Kasumi-1 (cell line): ENCODE measurements around the gene ASB18.
"Not testable (repeated sequence)": the region's sequence is repeated elsewhere in the genome, so short reads cannot be mapped to it uniquely, and the experiment has no call there.

Experiments
- DNase-seq, 2 experiments: peaks; one replicate each; lab custom pipeline; 2025; lab: John Stamatoyannopoulos, UW

ASB18 gene, protein sequence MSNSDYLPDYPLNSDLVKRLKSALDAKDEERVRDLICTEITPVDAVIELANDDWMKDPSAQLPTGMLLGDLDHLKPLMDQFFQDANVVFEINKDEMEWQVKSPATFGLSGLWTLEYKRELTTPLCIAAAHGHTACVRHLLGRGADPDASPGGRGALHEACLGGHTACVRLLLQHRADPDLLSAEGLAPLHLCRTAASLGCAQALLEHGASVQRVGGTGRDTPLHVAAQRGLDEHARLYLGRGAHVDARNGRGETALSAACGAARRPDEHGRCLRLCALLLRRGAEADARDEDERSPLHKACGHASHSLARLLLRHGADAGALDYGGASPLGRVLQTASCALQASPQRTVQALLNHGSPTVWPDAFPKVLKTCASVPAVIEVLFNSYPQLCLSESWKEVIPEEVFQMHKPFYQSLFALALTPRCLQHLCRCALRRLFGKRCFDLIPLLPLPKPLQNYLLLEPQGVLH

DNA sequence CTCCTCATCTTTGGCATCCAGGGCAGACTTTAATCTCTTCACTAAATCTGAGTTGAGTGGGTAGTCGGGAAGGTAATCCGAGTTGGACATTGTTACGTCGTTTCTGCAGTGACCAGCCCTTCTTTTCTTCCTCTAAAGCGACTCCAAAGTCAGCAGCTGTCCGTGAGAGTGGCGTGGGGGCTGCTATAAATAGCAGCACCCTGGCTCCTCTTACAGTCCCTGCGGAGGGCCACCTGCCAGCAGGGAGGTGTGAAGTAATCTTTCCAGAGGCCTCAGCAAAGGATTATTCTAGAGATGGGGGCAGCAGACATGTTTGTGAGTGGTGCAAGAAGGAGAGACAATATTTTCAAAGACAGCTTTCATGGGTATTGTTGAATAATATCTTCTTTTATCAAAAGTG lies at the start of gene ASB18:
TSS of gene ASB18 (minus strand) at position 151 of the 400 bp plus-strand sequence. CDS start at position 90, 61 bp downstream.
- DNase-seq: no peak

DNA sequence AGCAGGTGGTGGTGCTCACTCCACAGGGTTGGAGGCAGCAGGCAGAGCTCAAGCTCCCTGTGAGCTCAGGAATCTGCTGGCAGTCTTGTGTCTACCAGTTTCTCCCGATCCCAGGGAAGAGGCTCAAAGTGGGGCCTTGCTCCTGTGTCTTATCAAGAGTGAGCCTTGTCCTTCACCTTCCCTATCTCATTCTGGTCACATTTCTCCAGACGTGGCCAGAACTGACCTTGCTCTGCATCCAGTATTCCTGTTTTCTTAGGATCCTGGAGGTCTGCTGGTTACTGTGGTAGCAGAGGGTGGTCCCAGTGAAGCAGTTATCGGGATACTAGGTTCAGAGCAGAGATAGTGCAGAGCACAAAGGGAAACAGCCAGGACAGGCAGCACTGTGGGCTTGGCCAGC lies 47.1 kb upstream of the ASB18 start:
- DNase-seq: no peak

DNA sequence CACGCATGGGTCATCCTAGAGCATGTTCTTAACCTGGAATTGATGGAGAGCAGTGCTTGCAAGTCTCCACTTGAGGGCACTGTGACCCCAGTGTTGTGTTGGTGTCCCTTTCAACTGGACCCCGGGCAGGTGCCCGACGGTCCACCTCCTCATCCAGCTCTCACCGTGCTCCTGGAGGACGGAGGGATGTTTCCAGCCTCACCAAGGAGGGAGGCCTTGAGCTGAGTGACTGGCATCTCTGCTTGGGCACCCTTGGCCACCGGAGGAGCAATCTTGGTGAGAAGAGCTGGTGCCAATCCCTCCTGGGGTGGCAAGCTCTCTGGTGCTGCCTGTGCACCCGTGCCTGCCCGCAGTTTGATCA lies 45.4 kb upstream of the ASB18 start:
- DNase-seq: no peak

DNA sequence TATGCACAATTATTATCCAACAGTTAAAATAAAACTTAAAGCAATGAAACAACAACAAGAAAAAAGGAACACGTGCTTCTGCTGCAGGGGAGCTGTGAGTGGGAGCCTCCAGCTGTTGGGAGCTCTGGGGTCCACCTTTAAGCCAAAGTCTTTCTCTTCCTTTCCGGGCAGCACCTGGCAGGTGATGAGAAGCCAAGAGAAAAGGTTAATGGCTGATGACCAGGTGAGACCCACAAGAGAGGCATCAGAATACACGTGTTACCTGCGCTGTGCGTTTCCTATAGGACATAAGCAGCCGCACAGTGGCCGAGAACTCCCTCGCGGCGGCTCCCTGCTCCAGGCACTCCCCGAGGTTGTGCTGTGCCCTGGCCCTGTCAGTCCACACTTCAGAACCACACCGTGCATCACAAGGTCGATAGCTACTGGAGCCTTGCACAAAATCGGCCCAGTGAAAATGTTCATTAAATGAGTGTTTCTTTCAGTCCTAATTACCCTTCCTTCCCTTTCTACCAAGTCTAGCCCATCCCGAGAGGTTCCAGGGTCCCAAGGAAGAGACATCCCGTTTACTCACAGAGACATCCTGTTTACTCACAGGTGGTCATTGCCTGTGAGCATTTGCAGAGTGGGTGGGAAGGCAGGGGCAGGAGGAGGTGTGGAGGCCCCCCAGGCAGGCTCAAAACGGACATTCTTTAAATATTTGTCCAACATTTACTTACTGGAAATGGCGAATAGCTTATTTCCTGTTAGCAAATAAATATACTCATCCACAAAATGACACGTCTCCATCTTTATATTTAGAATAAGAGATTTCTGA lies 44.9 kb upstream of the ASB18 start:
- DNase-seq: no peak

DNA sequence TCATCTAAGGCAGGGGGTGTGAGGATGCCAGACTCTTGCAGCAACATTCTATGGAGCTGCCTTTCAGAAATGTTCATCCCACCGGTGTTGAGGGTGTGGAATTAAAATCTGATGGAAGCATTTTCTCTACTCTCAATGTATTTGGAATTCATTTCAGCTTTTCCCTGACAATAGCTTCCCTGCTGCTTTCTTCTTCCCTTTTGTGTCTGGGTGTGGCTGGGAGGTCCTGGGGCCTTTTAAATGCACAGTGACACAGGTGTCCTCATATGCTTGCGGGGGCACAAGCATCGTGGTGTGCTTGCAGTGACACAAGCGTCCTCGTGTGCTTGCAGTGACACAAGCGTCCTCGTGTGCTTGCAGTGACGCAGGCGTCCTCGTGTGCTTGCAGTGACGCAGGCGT lies 43.4 kb upstream of the ASB18 start:
- no peak for DNase-seq

DNA sequence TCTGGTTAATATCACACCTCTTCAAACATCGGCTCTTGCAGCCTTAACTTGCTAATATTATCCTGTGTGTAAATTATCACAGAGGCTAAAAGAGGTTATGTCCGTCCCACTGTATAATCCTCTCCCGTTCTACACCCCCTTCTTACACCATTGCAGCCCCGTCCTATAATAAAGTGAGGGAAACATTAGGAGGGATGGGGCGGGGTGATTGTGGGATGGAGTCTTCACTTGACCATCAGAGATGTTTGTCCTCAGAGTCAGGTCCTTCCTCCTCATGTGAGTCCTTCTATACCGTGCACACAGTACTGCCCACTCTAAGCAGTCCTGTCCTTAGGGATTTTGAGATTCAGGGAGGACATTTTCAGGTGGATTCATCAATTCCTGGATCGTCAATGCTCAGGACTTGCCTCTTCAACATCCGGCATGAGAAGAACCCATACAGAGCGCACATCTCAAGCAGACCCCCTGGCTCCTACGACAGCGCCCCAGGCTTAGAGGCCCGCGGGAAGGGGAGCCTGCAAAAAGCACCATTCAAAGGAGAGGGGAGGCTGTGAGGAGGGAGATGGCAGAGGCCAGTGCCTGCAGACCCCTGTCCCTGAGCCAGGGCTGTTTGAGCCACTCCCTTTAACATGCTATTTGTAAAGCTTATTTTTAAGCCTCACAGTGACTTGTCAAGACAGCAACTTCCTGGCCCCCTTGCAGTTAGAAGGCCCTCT lies 42.8 kb upstream of the ASB18 start:
- DNase-seq: no peak

DNA sequence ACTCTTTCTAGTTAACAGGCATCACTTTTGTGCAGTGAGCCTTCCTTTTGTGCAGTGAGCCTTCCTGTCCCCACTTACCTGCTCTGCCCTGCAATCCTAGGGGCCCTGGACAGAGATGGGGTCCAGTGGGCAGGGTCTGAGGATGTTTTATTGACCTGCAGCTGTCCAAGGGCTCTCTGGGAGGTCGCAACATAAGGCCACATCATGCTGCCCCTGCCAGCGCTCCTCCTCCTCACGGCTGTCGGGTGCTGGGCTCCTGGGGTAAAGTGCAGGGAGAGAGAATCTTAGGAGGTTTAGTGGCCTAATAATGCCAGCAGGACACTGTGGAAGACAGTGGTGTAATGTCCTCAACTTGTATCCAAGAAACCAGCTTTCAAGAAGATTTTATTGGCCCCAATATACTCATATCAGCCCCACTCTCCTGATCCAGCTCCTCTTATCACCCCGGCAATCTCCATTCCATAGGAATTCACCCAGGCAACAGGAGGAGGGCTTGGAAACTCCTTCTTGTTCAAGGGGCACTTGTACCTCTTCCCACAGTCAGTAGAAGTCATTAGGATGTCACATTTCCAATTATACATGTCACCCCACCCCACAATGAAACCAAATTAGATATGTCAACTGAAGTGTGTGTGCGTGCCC lies 41.9 kb upstream of the ASB18 start:
- no peak for DNase-seq

DNA sequence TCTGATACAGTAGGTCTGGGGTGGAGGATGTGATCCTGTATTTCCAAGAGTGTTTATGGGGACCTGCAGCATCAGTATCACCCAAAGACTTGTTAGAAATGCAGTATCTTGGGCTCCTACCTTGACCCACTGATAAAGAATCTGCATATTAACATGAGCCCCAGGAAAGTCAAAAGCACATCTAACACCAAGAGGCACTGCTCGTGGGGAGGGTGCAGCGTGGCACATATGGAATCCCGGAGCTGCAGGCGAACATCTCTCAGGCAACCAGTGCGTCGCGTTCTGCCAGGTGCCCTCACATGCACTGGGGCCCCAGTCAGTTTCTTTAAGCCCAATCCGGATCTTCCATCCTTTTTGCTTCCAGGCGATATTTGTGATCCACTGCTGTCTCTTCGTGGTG lies 41.3 kb upstream of the ASB18 start:
- no peak for DNase-seq

DNA sequence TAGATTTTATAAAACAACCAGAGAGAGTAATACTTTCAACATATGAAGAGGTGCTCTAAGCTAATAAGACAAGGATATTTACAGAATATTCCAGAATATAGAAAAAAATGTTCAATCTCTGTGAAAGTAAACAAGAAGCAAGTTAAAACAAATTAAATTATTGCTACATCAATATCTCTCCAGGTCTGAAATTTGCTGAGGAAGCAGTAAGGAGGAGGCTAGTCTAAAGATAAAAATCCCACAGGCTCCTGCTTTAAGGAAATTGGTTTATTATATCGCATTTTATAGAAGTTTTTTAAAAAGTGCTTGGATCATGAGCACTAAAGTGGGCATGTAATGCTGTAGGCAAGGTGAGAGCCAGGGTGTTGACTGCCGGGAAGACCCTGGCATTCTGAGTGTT lies 39.7 kb upstream of the ASB18 start:
- no peak for DNase-seq

DNA sequence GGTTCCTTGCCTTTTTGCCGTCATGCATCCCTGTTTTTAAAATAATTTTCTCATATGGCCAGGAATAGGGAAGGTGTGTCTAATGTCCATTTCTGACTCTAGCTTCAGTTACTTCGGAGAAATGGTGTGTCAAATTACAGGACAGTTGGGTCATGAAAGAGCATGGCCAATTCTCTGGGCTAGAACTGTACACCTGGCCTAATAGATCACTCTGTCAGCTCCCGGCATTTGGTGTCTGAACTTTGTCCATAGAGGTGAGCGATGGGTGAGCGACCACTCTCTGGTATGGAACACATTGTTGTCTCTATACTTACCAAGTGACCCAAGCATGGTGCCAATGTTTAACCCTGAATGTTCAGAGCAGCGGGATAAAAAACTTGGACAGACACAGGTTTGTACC lies 38.3 kb upstream of the ASB18 start:
- no peak for DNase-seq

DNA sequence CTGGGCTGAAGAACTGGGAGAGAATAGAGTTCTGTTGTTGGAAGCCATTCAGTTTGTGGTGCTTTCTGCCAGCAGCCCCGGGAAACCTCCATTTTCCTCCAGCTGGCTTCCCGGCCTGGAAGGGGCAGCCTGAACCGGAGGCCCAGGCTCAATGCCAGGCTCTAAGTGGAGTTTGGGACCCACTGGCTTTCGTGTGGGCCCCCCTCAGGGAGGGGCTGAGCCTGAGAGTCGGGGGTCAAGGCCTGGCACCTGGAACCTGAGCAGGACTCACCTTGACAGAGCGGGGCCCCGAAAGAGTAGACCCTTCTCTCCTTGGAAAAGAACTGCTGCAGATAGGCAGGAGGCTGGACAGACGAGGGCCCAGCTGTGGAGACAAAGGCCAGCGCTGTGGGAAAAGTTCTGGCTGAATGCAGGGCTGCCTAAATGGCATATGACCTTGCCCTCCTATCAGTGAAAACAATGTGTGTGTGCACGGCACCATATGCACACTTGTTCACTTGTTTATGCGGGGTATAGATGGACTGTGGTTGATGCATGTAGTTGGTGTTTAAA lies 34.8 kb upstream of the ASB18 start:
- DNase-seq: no peak

DNA sequence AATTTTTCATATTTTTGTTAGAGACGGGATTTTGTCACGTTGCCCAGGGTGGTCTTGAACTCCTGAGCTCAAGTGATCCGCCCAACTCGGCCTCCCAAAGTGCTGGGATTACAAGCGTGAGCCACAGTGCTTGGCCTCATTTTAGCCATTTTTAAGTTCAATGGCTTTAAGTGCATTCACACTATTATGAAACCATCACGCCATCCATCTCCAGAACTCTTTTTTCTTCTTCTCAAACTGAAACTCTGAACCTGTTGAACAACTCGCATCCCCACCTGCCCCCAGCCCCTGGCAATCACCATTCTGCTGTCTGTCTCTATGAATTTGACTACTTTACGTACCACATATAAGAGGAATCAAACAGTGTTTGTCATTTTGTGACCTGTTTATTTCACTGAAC lies 31.3 kb upstream of the ASB18 start:
- DNase-seq: no peak

DNA sequence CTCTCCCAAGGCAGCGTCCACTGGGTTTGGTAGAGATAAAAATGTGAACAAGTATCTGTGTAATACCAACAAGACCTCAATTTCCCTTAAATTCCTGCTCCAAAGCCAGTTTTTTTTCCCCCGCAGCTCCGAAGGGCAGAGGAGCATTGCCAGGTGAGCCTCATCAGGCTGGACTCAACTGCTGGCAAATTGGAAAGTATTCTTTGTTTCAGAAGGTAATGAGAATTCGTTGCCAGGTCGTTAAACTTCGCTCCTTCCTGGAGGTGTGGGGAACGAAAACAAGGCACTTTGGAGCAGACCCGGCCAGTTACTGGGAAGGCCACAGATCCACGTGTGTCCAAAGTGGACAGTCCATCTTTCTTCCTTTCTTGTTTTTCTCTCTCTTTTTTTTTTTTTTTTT lies 30.4 kb upstream of the ASB18 start:
- no peak for DNase-seq

DNA sequence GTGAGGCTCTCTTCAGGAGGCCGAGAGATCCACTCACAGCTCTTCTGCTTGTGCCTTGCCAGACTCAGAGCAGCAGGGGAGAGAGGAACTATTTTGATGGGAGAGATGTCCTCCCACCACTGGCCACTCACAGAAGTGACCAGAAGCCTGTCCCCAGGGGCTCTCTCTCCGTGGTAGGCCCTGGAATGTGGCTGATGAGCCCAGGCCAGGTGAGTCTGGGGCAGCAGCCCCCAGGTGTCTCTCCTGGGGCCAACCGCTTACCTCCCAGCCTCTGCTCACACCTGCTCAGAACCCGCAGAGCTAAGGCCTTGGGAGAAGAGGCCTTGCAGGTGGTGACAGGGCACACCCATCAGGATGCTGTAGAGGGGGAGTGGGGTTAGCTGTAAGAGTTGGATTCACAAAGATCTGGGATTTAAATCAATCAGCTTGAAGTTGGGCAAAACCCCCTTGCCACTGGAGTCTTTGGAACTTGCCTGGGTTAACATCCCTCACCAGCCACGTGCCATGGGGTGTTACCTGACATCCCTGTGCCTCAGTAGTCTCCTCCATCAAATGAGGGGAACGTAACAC lies 29.1 kb upstream of the ASB18 start:
- DNase-seq: no peak

DNA sequence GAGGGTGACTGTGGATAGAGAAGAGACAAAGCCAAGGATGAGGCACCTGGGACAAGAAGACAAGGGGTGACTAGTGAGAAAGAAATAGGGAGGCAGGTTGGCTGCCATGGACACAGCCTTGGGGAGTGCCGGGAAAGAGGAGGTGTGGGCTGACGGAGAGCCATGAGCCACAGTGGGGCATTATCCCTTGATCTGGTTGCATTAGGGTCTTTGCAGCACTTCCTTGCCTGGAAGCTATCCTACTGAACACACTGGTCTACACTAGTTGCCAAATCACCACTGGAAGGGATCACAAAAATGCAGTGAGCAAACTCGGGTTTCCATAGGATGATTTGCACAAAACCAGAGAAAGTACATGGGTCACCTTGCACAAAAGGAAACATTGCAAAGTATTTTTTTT lies 27.7 kb upstream of the ASB18 start:
- DNase-seq: no peak

DNA sequence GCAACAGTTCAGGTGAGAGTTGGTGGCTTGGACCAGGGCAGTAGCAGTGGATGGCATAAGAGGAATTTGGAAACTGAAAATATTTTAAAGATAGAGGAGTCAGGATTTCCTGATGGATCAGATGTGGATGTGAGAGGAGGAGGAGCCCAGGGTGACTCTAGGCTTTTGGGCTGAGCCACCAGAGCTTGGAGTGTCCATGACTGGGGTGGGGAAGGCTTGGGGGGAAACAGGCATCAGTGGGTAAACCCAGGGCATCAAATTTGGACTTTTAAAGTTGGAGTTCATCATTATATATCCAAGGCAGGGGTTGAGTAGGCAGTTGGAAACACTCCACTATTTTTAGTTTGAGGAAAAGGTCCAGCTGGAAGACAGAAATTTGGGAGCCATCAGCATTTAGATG lies 27.3 kb upstream of the ASB18 start:
- DNase-seq: no peak

DNA sequence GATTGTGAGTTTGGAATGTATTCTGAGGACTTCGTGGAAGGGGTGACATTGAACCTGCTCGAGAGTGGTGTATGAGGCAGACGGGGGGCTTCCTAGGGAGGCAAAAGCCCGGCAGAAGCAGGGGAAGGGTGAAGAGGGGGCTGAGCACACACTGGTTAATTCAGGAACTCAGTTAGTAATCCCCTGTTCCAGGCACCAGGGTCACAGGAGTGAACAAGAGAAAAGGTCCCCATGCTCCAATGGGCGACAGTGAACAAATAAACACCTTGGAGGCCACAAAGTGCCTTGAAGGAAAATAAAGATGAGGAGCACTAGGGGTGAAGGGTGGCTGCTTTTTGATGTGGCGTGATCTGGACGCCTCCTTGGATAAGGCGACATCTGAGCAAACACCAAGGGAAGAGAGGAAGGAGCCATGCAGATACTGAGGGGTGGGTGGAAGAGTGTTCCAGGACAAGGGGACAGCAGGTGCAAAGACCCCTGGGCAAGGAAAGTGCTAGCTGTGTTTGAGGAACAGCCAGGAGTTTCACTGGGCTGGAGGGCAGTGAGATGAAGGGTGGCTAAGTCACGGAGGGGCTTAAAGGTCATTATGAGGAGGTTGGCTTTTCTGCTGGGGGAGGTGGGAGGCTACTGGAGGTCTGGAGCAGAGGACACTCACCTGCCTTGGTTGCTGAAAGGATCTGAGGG lies 26.7 kb upstream of the ASB18 start:
- no peak for DNase-seq

DNA sequence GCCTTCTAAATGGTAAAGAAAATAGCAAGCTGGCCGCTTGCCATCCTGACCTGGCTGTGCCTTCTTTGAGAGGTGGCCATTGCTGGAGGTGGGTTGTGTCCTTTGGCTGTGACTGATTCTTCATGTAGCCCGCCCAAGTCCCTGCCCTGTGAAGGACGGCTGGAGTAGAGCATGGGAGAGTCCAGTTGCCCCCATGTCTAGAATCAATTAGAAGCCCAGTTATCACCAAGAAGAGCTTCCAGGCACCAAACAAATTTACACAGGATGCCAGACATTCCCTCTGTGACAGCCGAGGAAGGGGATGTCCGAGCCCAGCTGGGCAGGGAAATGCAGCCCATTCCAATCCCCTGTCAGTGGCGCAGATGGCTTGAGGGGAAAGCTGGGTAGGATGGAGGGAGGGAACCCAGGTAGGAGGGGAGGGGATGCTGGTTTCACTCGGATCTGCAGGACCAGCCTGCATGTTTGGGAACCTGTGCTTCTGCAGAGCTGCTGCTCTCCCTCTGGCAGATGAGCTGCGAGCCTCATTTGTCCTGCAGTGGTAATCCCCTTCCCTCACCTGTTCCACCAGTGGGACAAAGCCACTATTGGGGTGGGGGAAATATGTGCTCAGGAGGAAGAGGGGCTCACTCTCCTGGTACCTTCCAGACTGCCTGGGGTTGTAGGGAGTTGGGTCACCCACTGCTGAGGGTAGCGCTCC lies 25.7 kb upstream of the ASB18 start:
- no peak for DNase-seq

DNA sequence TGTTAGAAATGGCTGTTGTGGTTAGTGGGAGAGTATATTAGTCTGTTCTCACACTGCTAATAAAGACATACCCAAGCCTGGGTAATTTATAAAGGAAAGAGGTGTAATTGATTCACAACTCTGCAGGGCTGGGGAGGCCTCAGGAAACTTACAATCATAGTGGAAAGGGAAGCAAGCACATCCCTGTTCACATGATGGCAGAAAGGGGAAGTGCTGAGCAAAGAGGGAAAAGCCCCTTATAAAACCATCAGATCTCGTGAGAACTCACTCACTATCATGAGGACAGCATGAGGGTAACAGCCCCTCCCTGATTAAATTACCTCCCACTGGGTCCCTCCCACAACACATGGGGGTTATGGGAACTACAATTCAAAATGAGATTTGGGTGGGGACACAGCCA lies 24.2 kb upstream of the ASB18 start:
- not testable (repeated sequence) for DNase-seq

DNA sequence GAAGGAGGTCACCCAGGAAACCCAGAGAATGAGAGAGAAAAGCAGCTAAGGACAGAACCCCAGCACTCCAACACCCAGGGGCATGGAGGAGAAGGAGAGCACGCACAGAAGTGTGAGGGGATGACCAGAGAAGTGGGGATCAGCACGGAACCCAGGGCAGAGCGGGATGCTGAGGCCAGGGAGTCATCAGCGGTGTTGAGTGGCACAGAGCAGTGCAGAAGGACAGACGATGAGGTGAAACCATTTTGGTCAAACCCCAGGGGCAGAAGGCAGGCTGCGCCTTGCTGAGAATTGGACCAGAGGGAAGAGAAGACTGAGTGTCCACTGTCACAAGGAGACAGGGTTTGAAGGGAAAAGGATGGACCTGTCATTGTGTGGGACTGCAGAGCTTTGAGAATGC lies 23.4 kb upstream of the ASB18 start:
- DNase-seq: no peak
